HG03103 (cell line): ENCODE measurements around the gene HCFC2.

ENCODE experiments used
- ATAC-seq: cut with Tn5 transposase; IDR thresholded peaks from one replicate; pipeline ENCODE4 v1.9.1; 2021; ENCODE audit warnings: low read depth; ENCODE audit not compliant: unreplicated experiment

The HCFC2 gene

GRCh38 chr12:104056419-104056972 is 7.8 kb upstream of the HCFC2 start:
- ATAC-seq: no peak

- no peak for ATAC-seq
Observed at GRCh38 chr12:104057771-104058197, 6.5 kb upstream of the HCFC2 start.

- ATAC-seq: no peak
Observed at GRCh38 chr12:104058802-104059201, 5.5 kb upstream of the HCFC2 start.

- no peak for ATAC-seq
Observed at GRCh38 chr12:104059963-104060362, 4.4 kb upstream of the HCFC2 start.

DNA sequence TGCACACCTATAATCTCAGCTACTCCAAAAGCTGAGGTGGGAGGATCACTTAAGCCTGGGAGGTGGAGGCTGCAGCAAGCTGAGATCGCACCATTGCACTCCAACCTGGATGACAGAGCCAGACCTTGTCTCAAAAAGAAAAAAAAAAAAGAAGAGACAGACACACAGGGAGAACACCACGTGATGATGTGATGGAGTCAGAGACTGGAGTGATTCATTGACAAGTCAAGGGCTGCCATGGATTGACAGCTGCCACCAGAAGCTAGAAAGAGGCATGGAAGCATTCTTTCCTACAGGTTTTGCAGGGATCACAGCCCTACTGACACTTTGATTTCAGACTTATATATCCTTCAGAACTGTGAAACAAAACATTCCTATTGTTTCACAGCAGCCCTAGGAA is 3.5 kb upstream of the HCFC2 start:
- ATAC-seq: no peak

DNA sequence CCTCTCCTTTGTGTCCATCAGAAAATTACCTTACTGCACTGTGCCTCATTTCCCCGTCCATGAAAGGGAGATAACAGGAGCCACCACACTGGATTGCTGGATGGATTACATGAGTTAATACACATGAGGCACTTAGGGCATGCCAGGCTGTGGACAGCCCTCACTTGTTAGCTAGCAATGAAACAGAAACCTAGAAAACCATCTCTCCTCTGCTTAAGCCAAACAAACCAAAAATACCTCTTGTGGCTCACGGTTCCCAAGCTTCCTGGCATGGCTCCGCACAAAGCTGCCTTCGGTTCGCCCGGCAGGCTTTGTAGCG is 660 bp upstream of the HCFC2 start:
- peak; percentile 6 for ATAC-seq

DNA sequence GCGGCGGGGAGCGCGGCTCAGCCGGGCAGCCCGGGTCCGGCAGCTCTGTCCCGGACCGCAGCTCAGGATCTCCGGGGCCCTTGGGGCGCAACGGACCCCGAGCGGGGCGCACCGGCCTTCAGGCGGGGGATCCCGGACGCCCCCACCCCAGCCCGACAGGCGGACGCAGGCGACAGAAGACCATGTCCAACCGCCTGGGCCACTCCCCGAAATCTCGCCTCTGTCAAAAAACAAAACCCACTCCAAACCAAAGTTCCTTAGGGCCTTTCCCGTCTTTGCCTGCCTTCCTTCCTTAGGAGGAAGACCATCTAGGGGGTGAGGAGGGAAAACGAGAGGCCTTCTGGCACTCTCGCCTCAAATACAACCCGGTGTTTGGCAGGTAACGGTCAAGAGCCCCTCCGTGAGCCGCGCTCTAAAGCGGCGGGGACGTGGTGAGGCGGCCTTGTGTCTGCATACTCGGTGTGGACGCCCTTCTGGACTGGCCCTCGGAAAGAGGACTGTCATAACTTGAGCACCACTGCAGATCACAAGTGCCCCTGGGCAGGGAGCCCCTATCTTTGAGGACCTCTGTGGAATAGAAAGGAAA is 604 bp downstream of the HCFC2 start:
- ATAC-seq: peak; percentile 12

GRCh38 chr12:104072099-104072498 is 7.8 kb downstream of the HCFC2 start:
- no peak for ATAC-seq

GRCh38 chr12:104073699-104074098 is 9.4 kb downstream of the HCFC2 start:
- no peak for ATAC-seq

DNA sequence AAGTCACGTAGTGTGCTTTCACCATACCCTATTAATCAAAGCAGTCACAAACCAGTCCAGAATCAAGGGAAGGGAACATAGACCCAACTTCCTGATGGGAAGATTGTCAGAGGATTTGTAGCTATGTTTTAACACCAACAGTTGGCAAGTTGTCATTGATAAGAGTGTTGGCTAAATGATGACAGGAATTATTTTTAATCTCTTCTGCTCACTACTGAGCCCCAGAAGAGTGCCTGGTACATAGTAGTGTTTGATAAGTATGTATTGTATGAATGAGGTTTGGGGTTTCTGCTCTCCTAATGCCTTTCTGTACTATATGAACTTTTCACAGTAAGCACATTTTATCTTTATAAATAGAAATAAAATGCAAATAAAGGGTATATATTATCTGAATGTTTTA is 14.7 kb downstream of the HCFC2 start:
- ATAC-seq: no peak

GRCh38 chr12:104080764-104081163 is 16.4 kb downstream of the HCFC2 start:
- no peak for ATAC-seq

GRCh38 chr12:104083769-104084475 is 19.6 kb downstream of the HCFC2 start:
- ATAC-seq: peak; percentile 84

GRCh38 chr12:104090685-104091084 is 26.4 kb downstream of the HCFC2 start:
- ATAC-seq: no peak

- ATAC-seq: no peak
Observed at GRCh38 chr12:104091136-104091535, 26.8 kb downstream of the HCFC2 start.

GRCh38 chr12:104094284-104094683 is 30.0 kb downstream of the HCFC2 start:
- ATAC-seq: no peak

DNA sequence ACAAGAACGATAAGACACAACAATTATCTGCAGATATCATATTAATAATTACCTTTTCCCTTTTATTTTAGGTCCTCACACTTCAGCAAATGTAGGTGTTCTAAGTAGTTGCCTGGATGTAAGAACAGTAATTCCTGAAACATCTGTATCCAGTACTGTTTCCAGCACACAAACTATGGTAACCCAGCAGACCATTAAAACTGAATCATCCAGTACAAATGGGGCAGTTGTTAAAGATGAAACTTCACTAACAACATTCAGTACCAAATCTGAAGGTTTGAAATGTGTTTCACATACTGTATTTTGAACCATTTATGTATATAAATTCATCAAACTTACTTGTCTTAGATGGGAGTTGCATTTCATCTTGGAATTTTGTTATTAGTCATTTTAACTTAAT is 31.0 kb downstream of the HCFC2 start:
- ATAC-seq: no peak

DNA sequence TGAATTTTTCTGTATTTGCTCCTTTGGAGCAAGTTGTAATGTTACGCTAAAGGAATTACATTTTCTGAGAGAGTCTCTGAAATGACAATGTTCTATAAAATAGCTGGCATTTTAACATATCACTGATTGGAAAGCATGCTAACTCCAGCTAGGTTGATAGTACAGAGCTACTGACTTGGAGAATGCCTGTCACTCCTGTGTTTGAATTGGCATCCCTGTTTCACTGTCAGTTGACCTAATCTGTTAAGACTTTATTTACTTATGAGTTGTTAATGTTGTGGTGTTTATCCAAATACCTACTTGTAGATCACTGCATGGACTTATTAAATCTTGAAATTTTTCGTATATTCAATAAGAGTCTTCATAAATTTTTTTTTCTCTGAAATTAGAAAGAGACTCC is 33.6 kb downstream of the HCFC2 start:
- no peak for ATAC-seq

DNA sequence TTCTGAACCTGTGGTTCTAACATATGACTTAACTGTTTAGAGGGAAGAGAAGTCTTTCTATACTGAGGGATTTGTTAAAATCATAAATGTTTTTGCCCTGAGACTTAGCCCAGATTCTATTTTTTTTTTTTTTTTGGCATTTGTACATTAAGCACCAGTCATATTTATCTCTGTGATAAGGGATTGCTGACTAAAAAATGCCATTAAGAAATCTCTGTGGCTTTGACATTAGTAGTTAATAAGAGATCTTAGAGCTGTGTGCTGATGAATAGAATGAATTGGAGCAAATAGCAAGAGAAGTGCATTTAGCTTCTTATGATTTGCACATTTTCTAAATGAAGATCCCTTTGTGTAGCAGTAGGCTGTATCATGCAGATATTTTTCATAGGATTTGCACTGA is 41.1 kb downstream of the HCFC2 start:
- no peak for ATAC-seq

DNA sequence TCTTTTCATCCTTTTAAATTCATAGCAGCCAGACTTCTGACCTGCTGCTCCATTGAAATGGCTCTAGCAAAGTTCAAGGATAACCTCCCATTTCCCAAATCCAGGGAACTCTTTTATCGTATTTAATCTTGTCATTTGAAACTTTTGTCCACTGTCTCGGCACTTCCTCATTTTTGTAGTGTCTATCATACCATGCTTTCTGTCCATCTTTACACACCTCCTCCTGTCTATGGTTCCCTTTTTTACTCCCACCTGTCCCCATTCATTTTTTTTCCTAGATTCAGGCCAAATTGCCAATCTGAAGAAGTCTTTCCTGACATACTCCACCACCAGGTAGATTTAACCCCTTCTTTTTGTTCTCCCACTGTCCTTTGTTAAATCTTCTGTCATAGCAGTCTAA is 42.6 kb downstream of the HCFC2 start:
- no peak for ATAC-seq

- no peak for ATAC-seq
Observed at GRCh38 chr12:104108755-104109445, 44.6 kb downstream of the HCFC2 start.

- ATAC-seq: no peak
Observed at GRCh38 chr12:104109446-104110271, 45.3 kb downstream of the HCFC2 start.
